Measurements from ENCODE around the gene SPAG16. TPM values are rescaled to one million over a fixed set of nuclear protein-coding genes. Genes with fewer than 3 reads are reported as not detected.

Gene SPAG16
- total RNA-seq, 4 donors from 2014 or later, result 5.0 to 73.8 (median 21.6) TPM

DNA sequence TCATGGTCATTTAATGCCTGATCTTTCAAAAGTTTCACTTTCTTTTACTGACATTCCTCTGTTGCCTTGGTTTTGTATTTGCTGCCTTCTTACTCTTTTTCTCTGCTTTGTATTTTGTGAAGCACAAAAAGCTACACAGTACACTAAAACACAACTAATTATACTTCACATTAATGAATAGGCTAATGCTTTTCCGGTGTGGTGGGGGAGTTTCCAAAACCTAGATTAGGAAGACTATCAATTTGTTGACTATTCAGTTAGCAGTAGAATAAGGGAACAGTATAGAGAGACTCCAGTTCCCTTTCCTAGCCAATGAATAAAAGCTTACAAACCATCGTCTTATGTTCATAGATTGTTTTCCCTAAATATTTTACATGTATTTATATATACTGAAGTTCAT, 468.3 kb downstream of the SPAG16 start:
- DNase-seq, result no peak
- Histone ChIP-seq H3K9me3 (no peaks in the 10 kb centered on the region), H3K4me3 (no peak overlapping the region), H3K36me3 (no peaks in the 10 kb centered on the region), H3K4me1 (no peaks in the 10 kb centered on the region), H3K27ac (no peak overlapping the region), H3K27me3 (no peaks in the 10 kb centered on the region)
- intact Hi-C loops (cut with DNase I; ENCODE audit: low total_unique reads), result no loop called here
- TF ChIP-seq, protein P1, sequence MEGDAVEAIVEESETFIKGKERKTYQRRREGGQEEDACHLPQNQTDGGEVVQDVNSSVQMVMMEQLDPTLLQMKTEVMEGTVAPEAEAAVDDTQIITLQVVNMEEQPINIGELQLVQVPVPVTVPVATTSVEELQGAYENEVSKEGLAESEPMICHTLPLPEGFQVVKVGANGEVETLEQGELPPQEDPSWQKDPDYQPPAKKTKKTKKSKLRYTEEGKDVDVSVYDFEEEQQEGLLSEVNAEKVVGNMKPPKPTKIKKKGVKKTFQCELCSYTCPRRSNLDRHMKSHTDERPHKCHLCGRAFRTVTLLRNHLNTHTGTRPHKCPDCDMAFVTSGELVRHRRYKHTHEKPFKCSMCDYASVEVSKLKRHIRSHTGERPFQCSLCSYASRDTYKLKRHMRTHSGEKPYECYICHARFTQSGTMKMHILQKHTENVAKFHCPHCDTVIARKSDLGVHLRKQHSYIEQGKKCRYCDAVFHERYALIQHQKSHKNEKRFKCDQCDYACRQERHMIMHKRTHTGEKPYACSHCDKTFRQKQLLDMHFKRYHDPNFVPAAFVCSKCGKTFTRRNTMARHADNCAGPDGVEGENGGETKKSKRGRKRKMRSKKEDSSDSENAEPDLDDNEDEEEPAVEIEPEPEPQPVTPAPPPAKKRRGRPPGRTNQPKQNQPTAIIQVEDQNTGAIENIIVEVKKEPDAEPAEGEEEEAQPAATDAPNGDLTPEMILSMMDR (IDR thresholded peaks at IDR 0.05), result no peak
- no peak for TF ChIP-seq POLR2A (IDR thresholded peaks at IDR 0.05)

DNA sequence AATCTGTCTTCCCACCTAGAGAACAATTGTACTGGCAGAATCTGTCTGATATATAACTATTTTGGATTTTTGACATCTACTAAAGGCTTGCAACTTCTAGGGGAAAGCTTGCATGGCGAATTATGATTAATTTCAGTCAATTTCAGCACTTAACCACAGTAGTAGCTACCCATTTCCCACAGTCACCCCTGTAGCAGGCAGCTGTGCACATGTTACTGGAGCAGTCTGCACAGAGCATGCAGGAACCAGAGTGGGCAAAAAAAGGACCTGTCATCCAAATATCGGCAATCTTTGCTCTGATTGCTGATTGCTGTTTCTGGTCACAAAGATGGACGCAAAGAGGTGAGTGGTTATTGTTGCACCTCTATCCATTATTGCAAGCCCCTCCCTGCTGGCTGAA, 473.3 kb downstream of the SPAG16 start:
- Histone ChIP-seq H3K4me1 (no peaks in the 10 kb centered on the region), H3K27me3 (no peaks in the 10 kb centered on the region), H3K9me3 (no peaks in the 10 kb centered on the region), H3K27ac (no peak overlapping the region), H3K4me3 (no peak overlapping the region), H3K36me3 (no peaks in the 10 kb centered on the region)
- TF ChIP-seq, protein P1 (IDR thresholded peaks at IDR 0.05), result no peak
- TF ChIP-seq POLR2A (IDR thresholded peaks at IDR 0.05), result no peak
- intact Hi-C loops (cut with DNase I; ENCODE audit: low total_unique reads), result no loop called here
- no peak for DNase-seq

DNA sequence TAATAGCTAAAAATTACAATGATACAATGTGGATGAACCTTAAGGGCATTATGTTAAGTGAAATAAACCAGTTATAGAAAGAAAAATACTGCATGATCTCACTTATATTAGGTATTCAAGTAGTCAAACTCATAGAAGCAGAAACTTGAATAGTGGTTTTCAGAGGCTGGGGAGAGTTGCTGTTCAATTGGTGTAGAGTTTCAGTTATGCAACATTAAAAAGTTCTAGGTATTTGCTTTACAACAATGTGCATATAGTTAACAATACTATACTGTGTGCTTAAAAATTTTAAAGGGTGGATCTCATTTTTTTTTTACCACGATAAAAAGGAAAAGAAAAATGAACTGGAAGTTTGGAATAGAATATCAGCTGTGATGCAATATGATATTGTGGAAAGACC, 479.1 kb downstream of the SPAG16 start:
- Histone ChIP-seq H3K27ac (no peak overlapping the region), H3K4me1 (no peaks in the 10 kb centered on the region), H3K4me3 (no peak overlapping the region), H3K9me3 (no peaks in the 10 kb centered on the region), H3K36me3 (no peaks in the 10 kb centered on the region), H3K27me3 (no peaks in the 10 kb centered on the region)
- DNase-seq, result no peak
- no peak for TF ChIP-seq POLR2A (IDR thresholded peaks at IDR 0.05)
- TF ChIP-seq, protein P1 (IDR thresholded peaks at IDR 0.05), result no peak
- intact Hi-C loops (cut with DNase I; ENCODE audit: low total_unique reads), result no loop called here

DNA sequence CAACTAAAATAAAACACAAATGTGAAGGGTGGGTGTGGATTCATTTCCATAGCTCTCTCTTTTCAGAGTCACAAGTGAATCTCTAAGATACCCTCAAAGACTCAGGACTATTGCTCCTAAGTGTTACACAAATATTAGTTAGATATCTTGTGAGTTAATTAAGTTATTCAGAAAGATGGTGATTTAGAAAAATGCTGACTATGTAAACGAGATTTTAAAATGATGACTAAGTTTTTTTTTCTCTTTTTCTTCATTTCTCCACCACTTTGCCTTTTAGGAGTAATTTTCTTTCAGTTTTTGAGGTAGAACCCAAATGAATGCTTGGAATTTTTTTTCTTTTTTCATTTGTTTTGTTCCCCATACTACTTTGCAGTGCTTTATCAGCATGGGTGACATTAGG, 479.7 kb downstream of the SPAG16 start:
- no peaks in the 10 kb centered on the region for H3K36me3 ChIP-seq
- H3K27ac ChIP-seq, result no peak overlapping the region
- no peak overlapping the region for H3K4me3 ChIP-seq
- TF ChIP-seq, protein P1 (IDR thresholded peaks at IDR 0.05), result no peak
- no peak for TF ChIP-seq POLR2A (IDR thresholded peaks at IDR 0.05)
- H3K4me1 ChIP-seq, result no peaks in the 10 kb centered on the region
- no peaks in the 10 kb centered on the region for H3K9me3 ChIP-seq
- intact Hi-C loops (cut with DNase I; ENCODE audit: low total_unique reads), result no loop called here
- H3K27me3 ChIP-seq, result no peaks in the 10 kb centered on the region
- no peak for DNase-seq

DNA sequence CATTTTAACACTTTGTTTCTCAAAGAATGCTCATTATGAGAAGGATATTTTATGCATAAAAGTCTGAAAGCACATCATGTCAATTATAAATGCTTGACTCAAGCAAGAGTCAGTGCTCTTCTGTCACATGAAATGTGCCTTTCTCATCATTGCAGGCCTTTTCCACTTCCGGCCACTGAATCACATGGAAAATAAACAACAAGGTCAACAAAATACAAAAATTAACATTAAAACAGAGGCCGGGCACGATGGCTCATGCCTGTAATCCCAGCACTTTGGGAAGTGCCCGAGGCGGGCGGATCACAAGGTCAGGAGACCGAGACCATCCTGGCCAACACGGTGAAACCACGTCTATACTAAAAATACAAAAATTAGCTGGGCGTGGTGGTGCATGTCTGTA, 480.6 kb downstream of the SPAG16 start:
- Histone ChIP-seq H3K9me3 (no peaks in the 10 kb centered on the region), H3K27me3 (no peaks in the 10 kb centered on the region), H3K4me3 (no peak overlapping the region), H3K27ac (no peak overlapping the region), H3K36me3 (no peaks in the 10 kb centered on the region), H3K4me1 (no peaks in the 10 kb centered on the region)
- no peak for TF ChIP-seq POLR2A (IDR thresholded peaks at IDR 0.05)
- TF ChIP-seq, protein P1 (IDR thresholded peaks at IDR 0.05), result no peak
- no peak for DNase-seq
- intact Hi-C loops (cut with DNase I; ENCODE audit: low total_unique reads), result no loop called here
